Fibroblast of the conjunctiva (primary cell): Measurements from ENCODE around the gene FGD5.

Experiments
- DNase-seq: peaks from one replicate; pipeline ENCODE4 v3.0.0-alpha.2; 2010; ENCODE audit warnings: low read depth

FGD5 gene

DNA sequence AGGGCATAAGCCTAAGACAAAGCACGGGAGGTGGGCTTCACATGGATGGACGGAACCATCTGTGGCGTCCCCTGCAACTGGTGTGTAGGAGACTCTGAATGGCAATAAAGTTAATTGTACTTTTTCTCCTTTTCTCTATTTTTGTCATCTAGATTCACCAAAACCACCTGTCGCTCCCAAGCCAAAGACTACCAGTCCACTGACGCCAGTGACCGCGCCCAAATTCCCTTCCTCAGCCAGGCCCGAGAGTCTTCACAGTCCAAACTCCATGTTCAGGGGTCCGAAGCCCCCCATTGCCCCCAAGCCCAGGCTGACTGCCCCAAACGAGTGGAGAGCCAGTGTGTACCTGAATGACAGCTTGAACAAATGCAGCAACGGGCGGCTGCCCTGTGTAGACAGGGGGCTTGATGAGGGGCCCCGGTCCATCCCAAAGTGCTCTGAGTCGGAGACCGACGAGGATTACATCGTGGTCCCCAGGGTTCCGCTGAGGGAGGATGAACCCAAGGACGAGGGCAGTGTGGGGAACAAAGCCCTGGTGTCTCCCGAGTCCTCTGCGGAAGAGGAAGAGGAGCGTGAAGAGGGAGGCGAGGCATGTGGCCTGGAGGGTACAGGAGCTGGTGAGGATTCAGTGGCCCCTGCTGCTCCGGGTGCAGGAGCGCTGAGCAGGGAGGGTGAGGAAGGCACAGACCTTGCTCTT is at the start of gene FGD5:
FGD5 (plus strand) TSS at position 159 of the 697 bp plus-strand sequence; CDS start at position 269, 110 bp downstream.
- no peak for DNase-seq

DNA sequence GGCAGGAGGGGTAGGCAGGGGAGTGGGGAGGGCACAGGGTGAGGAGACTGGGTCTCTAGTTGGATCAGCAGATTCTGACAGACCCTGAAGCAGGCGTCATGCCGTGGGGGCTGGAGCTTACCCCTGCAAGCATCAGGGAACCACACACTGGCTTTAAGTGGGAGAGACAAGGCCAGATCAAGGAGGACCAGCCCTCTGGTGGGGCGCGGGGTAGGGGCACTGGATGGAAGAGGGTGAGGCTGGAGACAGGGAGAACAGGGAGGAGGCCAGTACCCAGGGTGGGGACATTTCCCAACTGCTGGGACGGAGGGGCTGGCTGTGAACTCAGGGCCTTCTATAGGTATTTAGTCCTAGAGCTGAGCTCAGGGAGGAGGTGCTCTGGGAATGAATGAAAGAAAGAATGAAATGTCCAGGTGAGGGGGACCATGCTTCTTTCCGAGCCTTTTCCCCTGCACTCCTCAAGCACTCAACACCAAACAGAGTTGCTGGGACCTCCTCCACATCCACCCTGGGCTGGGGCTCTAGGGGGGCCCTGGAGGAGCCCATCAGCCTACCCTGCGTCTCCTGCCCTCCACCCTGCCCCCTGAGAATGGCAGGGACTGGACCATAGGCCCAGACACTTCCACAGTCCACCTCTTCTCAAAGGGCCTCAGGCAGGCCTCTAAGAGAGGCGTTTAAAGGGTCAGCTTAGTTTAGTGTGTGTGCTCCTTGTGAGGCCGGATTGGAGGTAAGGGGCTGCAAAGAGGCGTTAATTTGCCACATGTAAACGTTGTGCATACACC is 49.0 kb upstream of the FGD5 start:
- DNase-seq, result no peak

GRCh38 chr3:14770591-14770990 is 48.2 kb upstream of the FGD5 start:
- DNase-seq, result no peak

- no peak for DNase-seq
Measured at GRCh38 chr3:14771593-14772497, 46.9 kb upstream of the FGD5 start.

- no peak for DNase-seq
Measured at GRCh38 chr3:14772533-14773138, 46.1 kb upstream of the FGD5 start.

GRCh38 chr3:14773281-14773680 is 45.5 kb upstream of the FGD5 start:
- no peak for DNase-seq

DNA sequence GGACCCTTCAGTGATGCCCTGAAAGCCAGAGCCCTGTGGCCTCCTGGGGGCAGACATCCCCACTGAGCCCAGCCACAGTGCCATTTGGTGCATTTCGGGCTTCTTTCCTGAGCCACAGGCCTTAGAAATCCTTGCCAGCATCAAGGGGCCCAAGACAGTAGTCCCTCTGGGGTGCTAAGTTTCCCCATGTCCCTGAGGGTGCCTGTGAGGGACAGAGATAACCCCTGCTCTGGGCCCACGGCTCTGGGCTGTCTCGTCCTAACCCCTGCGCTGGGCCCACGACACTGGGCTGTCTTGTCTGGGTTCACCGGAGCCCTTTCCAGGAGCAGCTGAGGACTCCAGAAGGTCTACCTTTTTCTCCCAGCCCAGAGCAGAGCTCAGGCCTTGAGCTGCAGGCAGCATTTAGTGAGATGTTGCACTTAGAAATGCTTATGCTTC is 45.1 kb upstream of the FGD5 start:
- no peak for DNase-seq

- no peak for DNase-seq
Measured at GRCh38 chr3:14774431-14774830, 44.3 kb upstream of the FGD5 start.

DNA sequence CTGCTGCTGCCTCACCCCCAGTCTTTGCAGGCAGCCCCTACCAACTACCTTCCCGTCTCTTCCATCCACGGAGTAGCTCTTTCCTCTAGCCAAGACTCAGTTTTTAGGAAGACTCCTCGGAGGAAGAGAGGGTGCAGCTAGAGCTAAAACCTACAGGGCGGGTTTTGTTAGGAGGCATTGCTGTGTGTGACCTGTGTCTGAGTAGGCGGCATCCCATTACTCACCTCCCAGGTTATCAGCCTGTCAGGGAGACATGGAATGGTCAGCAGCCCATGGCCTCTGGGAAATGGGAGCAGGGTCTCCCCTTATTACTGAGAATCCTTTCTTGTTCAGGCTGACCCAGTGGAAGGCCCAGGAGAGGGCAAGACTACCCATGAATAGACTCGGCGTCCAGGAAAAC is 43.8 kb upstream of the FGD5 start:
- DNase-seq, result no peak

- no peak for DNase-seq
Measured at GRCh38 chr3:14775563-14775962, 43.2 kb upstream of the FGD5 start.

DNA sequence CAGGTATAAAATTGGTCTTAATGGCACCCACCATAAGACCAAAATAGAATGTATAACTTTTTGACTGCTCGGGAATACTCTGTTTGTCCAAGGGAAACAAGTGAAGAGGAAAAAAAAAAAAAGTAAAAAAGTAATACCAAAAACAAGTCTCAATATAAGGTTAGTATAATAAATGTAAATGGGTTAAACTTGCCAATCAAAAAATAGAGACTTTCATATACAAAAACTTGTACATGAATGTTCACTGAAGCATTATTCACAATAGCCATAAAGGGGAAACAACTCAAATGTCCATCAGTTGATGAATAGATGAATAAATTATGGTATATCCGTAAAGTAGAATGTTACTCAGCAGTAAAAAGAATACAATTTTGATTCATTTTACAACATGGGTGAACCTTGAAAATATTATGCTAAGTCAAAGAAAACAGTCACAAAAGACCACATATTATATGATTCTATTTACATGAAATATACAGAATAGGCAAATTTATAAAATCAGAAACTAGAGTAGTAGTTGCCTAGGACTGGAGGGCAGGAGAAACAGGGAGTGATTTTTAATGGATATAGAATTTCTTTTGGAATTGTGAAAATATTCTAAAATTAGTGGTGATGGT is 39.6 kb upstream of the FGD5 start:
- DNase-seq, result no peak

GRCh38 chr3:14780927-14781507 is 37.7 kb upstream of the FGD5 start:
- DNase-seq, result peak; percentile 8

- no peak for DNase-seq
Measured at GRCh38 chr3:14783480-14784086, 35.2 kb upstream of the FGD5 start.

GRCh38 chr3:14784087-14784681 is 34.6 kb upstream of the FGD5 start:
- DNase-seq, result no peak

DNA sequence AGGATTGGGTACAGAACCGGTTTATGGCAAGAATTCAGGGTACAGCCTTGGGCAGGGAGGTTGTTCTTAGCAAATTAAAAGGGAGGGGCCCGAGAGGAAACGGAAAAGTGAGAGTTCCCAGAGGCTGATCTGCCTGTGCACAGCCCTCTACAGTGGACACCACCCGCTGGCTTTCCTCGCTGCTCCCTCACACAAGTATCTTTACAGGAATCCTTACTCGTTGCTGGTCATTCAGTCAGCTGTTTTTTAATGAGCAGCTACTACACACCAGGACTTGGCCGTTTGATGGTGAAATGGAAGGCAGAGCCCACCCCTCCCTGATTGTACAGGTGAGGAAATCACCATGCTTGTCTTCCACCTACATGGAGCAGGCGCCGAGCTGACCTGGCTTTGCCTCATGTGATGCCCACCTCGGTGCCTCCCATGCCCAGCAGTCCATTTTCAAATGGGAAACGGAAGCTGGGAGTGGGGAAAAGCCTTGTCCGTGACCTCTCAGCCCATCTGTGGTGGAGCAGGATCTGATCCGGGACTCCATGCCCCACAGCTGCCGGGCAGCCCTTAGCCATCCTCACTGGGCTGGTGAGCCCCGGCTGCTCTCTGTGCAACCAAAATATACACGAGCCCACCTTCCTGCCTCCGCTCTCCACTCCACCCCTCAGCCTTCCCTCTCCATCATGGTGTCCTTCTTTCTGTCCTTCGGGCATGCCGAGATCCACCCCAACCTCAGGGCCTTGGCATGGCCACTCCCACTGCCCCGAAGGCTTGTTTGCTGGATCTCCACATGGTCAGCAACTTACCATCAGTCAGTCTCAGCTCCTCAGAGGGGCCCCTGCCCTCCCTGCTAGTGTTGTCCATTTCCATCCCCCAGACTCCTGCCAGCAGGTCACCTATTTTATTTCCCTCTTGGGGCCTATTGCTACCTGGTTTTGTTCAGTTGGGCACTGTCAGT is 33.3 kb upstream of the FGD5 start:
- no peak for DNase-seq

DNA sequence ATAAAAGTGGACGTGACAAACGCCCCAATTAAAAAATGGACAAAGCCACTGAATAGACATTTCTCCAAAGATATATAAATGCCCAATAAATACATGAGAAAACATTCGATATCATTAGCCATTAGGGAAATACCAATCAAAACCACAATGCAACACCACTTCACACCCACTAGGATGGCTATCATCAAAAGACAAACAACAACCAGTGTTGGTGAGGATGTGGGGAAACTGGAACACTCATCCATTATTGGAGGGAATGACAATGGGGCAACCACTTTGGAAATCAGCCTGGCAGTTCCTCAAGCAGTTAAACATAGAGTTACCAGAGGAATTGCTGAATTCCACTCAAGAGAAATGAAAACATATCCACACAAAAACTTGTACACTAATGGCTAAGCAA is 32.4 kb upstream of the FGD5 start:
- DNase-seq, result no peak

DNA sequence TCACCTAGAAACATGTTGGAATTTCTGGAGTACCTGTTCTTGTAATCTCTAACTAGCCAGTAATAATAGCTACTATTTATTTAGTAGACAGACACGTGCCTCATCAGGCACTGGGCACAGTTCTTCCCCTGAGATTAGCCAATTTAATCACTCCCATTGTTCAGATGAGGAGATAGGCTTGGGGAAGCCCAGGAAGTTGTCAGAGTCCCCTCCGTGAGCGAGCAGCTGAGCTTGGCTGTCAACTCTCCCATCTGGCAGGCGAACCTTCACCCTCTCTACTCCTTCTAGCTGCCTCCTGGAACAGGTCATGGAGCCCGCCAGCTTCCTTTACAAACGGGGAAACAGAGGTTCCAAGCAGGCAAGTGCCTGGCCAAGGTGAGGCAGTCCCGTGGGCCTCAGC is 31.1 kb upstream of the FGD5 start:
- DNase-seq, result no peak

GRCh38 chr3:14788644-14789043 is 30.1 kb upstream of the FGD5 start:
- DNase-seq, result no peak

DNA sequence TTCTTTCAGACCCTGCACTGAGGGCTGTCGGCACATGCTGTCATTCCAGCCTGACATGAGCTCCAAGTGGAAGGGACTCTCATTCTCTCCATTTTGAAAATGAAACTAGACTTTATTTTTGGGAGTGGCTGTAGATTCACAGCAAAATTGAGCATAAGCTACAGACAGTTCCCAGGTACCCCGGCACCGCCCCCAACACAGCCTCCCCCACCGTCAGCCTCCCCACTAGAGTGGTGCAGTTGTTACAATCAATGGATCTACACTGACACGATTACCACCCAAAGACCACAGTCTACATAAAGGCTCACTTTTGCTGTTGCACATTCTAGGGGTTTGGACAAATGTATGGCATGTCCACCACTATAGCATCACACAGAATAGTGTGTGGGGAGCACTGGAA is 29.5 kb upstream of the FGD5 start:
- DNase-seq, result no peak
